HEK293T (cell line): ENCODE measurements around the gene CDRT15L2.
"Not testable (repeated sequence)": the region's sequence is repeated elsewhere in the genome, so short reads cannot be mapped to it uniquely, and the experiment has no call there.

Source experiments
- CTCF ChIA-PET: fragments of 350-600 bp; formaldehyde crosslinking; extraction: SDS; loops from one replicate; lab custom pipeline; 2021; ENCODE audit warnings: antibody characterized with exemption, inconsistent platforms; lab: Yijun Ruan, JAX
- POLR2A ChIA-PET: fragments of 350-600 bp; formaldehyde crosslinking; extraction: SDS; loops from one replicate; lab custom pipeline; 2020; ENCODE audit warnings: antibody characterized with exemption, inconsistent platforms; lab: Yijun Ruan, JAX
- DNase-seq: peaks from one replicate; pipeline ENCODE4 v3.0.0; 2012; ENCODE audit warnings: mixed read lengths; ENCODE audit errors: extremely low spot score
- ARNT ChIP-seq: fragments of 450-650 bp; IDR thresholded peaks from 2 replicates; pipeline ENCODE4 v1.6.1; 2017; ENCODE audit warnings: mild to moderate bottlenecking
- BHLHE40 ChIP-seq: fragments of 450-650 bp; IDR thresholded peaks from 2 replicates; pipeline ENCODE4 v1.6.1; 2016; ENCODE audit warnings: mild to moderate bottlenecking, moderate library complexity, borderline replicate concordance
- CTBP1 ChIP-seq: fragments of 450-650 bp; IDR thresholded peaks from 2 replicates; pipeline ENCODE4 v1.6.1; 2016; ENCODE audit warnings: borderline replicate concordance
- ELF4 ChIP-seq: fragments of 450-650 bp; IDR thresholded peaks from 2 replicates; pipeline ENCODE4 v1.6.1; 2017; ENCODE audit warnings: antibody characterized with exemption
- FOXK2 ChIP-seq: fragments of 450-650 bp; IDR thresholded peaks from 2 replicates; pipeline ENCODE4 v1.6.1; 2016; ENCODE audit warnings: mild to moderate bottlenecking
- FOXM1 ChIP-seq: fragments of 450-650 bp; IDR thresholded peaks from 2 replicates; pipeline ENCODE4 v1.6.1; 2017; ENCODE audit warnings: mild to moderate bottlenecking, borderline replicate concordance
- HDGF ChIP-seq: fragments of 450-650 bp; IDR thresholded peaks from 2 replicates; pipeline ENCODE4 v1.6.1; 2017; ENCODE audit warnings: antibody characterized with exemption, borderline replicate concordance
- L3MBTL2 ChIP-seq: fragments of 450-650 bp; conservative IDR thresholded peaks from 2 replicates; pipeline ENCODE4 v1.6.1; 2016; ENCODE audit warnings: mild to moderate bottlenecking
- NFRKB ChIP-seq: fragments of 450-650 bp; IDR thresholded peaks from 2 replicates; pipeline ENCODE4 v1.6.1; 2016; ENCODE audit warnings: mild to moderate bottlenecking, moderate library complexity
- SP1 ChIP-seq: fragments of 450-650 bp; IDR thresholded peaks from 2 replicates; pipeline ENCODE4 v1.6.1; 2017
- SUZ12 ChIP-seq: fragments of 450-650 bp; IDR thresholded peaks from 2 replicates; pipeline ENCODE4 v1.6.1; 2016; ENCODE audit warnings: mild to moderate bottlenecking
- TARDBP ChIP-seq: fragments of 450-650 bp; IDR thresholded peaks from 2 replicates; pipeline ENCODE4 v1.6.1; 2016
- ZNF384 ChIP-seq: fragments of 450-650 bp; IDR thresholded peaks from 2 replicates; pipeline ENCODE4 v1.6.1; 2016

The CDRT15L2 gene

GRCh38 chr17:20562587-20562986 is 16.9 kb upstream of the CDRT15L2 start:
- ChIA-PET POLR2A (no interaction called here), CTCF (no interaction called here)
- DNase-seq = no peak
- TF ChIP-seq ARNT (no peak), HDGF (no peak), ELF4 (no peak), SP1 (no peak), BHLHE40 (no peak), CTBP1 (no peak), SUZ12 (no peak), FOXK2 (no peak), FOXM1 (no peak), L3MBTL2 (no peak)

- DNase-seq = not testable (repeated sequence)
Measured at GRCh38 chr17:20565245-20565644, 14.3 kb upstream of the CDRT15L2 start.

GRCh38 chr17:20565711-20566110 is 13.8 kb upstream of the CDRT15L2 start:
- CTCF ChIA-PET = no interaction called here
- POLR2A ChIA-PET = no interaction called here
- TF ChIP-seq ELF4 = no peak
- no peak for TF ChIP-seq ARNT
- no peak for TF ChIP-seq SUZ12
- TF ChIP-seq SP1 = no peak
- TF ChIP-seq TARDBP = no peak
- no peak for TF ChIP-seq HDGF
- TF ChIP-seq NFRKB = no peak
- TF ChIP-seq ZNF384 = no peak
- no peak for TF ChIP-seq L3MBTL2
- no peak for TF ChIP-seq FOXM1
- TF ChIP-seq CTBP1 = no peak
- TF ChIP-seq BHLHE40 = no peak
- no peak for DNase-seq

More at GRCh38 chr17:20565245-20565644, 14.3 kb upstream of the CDRT15L2 start:
- CTCF ChIA-PET, POLR2A ChIA-PET: not testable (repeated sequence)

- CTCF ChIA-PET, POLR2A ChIA-PET: not testable (repeated sequence)
Measured at GRCh38 chr17:20566736-20567135, 12.8 kb upstream of the CDRT15L2 start.

GRCh38 chr17:20567421-20567820 is 12.1 kb upstream of the CDRT15L2 start:
- POLR2A ChIA-PET, CTCF ChIA-PET, DNase-seq: not testable (repeated sequence)

More at GRCh38 chr17:20566736-20567135, 12.8 kb upstream of the CDRT15L2 start:
- not testable (repeated sequence) for DNase-seq

GRCh38 chr17:20568604-20569003 is 10.9 kb upstream of the CDRT15L2 start:
- CTCF ChIA-PET, POLR2A ChIA-PET, DNase-seq: not testable (repeated sequence)

GRCh38 chr17:20571653-20572052 is 7.9 kb upstream of the CDRT15L2 start:
- DNase-seq, POLR2A ChIA-PET, CTCF ChIA-PET: not testable (repeated sequence)

GRCh38 chr17:20573216-20573615 is 6.3 kb upstream of the CDRT15L2 start:
- CTCF ChIA-PET, POLR2A ChIA-PET: not testable (repeated sequence)

GRCh38 chr17:20575071-20575470 is 4.5 kb upstream of the CDRT15L2 start:
- CTCF ChIA-PET, DNase-seq, POLR2A ChIA-PET: not testable (repeated sequence)

More at GRCh38 chr17:20573216-20573615, 6.3 kb upstream of the CDRT15L2 start:
- DNase-seq = not testable (repeated sequence)

GRCh38 chr17:20583891-20584577 is 4.5 kb downstream of the CDRT15L2 start:
- POLR2A ChIA-PET = not testable (repeated sequence)

GRCh38 chr17:20588744-20589453 is 9.4 kb downstream of the CDRT15L2 start:
- POLR2A ChIA-PET, DNase-seq, CTCF ChIA-PET: not testable (repeated sequence)

More at GRCh38 chr17:20583891-20584577, 4.5 kb downstream of the CDRT15L2 start:
- DNase-seq, CTCF ChIA-PET: not testable (repeated sequence)

GRCh38 chr17:20589454-20589810 is 9.9 kb downstream of the CDRT15L2 start:
- DNase-seq, CTCF ChIA-PET, POLR2A ChIA-PET: not testable (repeated sequence)

GRCh38 chr17:20591040-20591439 is 11.5 kb downstream of the CDRT15L2 start:
- POLR2A ChIA-PET, DNase-seq, CTCF ChIA-PET: not testable (repeated sequence)

- POLR2A ChIA-PET, CTCF ChIA-PET, DNase-seq: not testable (repeated sequence)
Measured at GRCh38 chr17:20605568-20605967, 26.0 kb downstream of the CDRT15L2 start.

- DNase-seq, CTCF ChIA-PET, POLR2A ChIA-PET: not testable (repeated sequence)
Measured at GRCh38 chr17:20609490-20609889, 30.0 kb downstream of the CDRT15L2 start.
